Measurements from ENCODE around the gene KRTAP12-4. TPM values are rescaled to one million over a fixed set of nuclear protein-coding genes. Genes with fewer than 3 reads are reported as not detected.

The KRTAP12-4 gene
- total RNA-seq, 1 donor from 2014 or later: not detected

GRCh38 chr21:44684483-44684882, 30.0 kb upstream of the KRTAP12-4 start:
- H3K4me3 Mint-ChIP-seq: no peak overlapping the region
- no peaks in the 10 kb centered on the region for H3K9me3 Mint-ChIP-seq
- H3K27ac Mint-ChIP-seq: no peak overlapping the region
- peaks cover 18% of the 10 kb centered on the region for H3K4me1 Mint-ChIP-seq (ENCODE audit: unreplicated experiment)
- H3K36me3 Mint-ChIP-seq: no peaks in the 10 kb centered on the region
- TF ChIP-seq, protein P1, sequence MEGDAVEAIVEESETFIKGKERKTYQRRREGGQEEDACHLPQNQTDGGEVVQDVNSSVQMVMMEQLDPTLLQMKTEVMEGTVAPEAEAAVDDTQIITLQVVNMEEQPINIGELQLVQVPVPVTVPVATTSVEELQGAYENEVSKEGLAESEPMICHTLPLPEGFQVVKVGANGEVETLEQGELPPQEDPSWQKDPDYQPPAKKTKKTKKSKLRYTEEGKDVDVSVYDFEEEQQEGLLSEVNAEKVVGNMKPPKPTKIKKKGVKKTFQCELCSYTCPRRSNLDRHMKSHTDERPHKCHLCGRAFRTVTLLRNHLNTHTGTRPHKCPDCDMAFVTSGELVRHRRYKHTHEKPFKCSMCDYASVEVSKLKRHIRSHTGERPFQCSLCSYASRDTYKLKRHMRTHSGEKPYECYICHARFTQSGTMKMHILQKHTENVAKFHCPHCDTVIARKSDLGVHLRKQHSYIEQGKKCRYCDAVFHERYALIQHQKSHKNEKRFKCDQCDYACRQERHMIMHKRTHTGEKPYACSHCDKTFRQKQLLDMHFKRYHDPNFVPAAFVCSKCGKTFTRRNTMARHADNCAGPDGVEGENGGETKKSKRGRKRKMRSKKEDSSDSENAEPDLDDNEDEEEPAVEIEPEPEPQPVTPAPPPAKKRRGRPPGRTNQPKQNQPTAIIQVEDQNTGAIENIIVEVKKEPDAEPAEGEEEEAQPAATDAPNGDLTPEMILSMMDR (conservative IDR thresholded peaks at IDR 0.05): no peak
- no peak for DNase-seq (ENCODE audit: extremely low spot score, unreplicated experiment)
- peaks cover 62% of the 10 kb centered on the region for H3K27me3 Mint-ChIP-seq

DNA sequence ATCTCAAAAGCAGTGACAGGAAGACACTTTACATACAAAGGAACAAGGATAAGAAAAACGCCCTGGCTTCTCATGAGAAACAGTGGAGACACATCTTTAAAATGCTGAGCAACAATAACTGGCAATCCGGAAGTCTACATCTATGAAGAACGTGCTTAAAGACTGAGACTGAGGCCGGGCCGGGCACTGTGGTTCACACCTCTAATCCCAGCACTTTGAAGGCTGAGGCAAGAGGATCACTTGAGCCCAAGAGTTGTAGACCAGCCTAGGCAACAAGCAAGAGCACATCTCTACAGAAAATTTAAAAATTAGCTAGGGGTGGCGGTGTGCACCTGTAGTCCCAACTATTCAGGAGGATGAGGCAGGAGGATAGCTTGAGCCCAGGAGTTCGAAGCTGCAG, 29.6 kb upstream of the KRTAP12-4 start:
- Mint-ChIP-seq H3K27me3 (peaks cover 62% of the 10 kb centered on the region), H3K4me3 (no peak overlapping the region), H3K27ac (no peak overlapping the region), H3K9me3 (no peaks in the 10 kb centered on the region), H3K36me3 (no peaks in the 10 kb centered on the region), H3K4me1 (ENCODE audit: unreplicated experiment) (peaks cover 18% of the 10 kb centered on the region)
- TF ChIP-seq, protein P1 (conservative IDR thresholded peaks at IDR 0.05): no peak
- DNase-seq (ENCODE audit: extremely low spot score, unreplicated experiment): no peak

- peaks cover 56% of the 10 kb centered on the region for H3K27me3 Mint-ChIP-seq
- H3K36me3 Mint-ChIP-seq: no peaks in the 10 kb centered on the region
- TF ChIP-seq, protein P1 (conservative IDR thresholded peaks at IDR 0.05): no peak
- no peak overlapping the region for H3K4me3 Mint-ChIP-seq
- no peak overlapping the region for H3K27ac Mint-ChIP-seq
- H3K4me1 Mint-ChIP-seq (ENCODE audit: unreplicated experiment): peaks cover 13% of the 10 kb centered on the region
- DNase-seq (ENCODE audit: extremely low spot score, unreplicated experiment): no peak
- no peaks in the 10 kb centered on the region for H3K9me3 Mint-ChIP-seq
These were observed 28.2 kb upstream of the KRTAP12-4 start for GRCh38 chr21:44682580-44683151.

DNA sequence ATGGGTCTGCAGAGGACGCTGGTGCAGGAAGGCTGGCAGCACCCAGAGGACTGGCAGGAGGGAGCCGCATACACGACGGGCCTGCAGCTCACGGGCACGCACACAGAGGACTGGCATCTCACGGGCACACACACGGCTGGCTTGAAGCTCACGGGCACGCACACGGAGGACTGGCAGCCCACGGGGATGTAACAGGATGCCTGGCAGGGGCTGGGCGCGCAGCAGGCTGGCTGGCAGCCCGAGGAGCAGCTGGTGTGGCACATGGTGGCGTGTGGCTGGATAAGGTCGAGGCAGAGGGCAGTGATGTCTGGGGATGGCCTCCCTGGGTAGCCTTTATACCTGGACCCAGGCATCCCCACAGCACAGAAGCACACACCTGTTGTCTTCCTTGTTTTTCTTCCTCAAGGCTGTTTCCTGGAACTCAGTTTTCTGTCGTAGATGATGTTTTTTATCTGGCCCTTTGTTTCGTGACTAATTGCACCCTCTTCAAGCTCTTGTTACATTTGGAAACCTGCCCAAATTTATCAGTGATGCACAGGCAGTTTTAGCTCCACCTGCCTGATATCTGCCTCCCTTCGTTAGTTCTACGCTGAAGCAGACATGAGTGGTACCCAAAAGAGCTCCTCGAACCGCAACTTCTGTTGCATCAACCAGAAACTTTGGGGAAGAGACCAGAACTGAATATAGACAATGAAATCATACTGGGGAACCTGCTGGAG, 27.6 kb upstream of the KRTAP12-4 start, which contains the start of gene KRTAP12-1:
TSS of gene KRTAP12-1 (minus strand) at position 303 of the 719 bp plus-strand sequence. CDS start at position 263, 40 bp downstream.
- peaks cover 7% of the 10 kb centered on the region for H3K4me1 Mint-ChIP-seq (ENCODE audit: unreplicated experiment)
- TF ChIP-seq, protein P1 (conservative IDR thresholded peaks at IDR 0.05): no peak

DNA sequence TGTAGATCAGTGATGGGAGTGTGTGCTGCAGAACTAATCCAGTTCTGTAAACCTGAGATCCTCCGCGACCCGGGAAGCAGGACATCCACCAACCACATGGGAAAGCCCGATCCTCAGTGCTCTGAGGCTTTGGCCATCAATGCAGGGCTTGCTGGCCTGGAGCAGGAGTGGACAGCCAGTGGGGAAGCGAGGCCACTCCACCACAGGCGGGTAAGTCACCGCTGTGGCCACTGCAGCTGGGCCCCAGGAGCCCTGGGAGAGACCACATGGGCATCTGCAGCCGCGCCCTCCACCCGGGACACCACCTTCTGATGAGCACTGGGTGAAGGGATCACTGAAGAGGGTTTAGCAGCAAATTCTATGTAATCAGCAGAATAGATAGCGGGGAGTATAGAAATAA, 26.7 kb upstream of the KRTAP12-4 start:
- DNase-seq (ENCODE audit: extremely low spot score, unreplicated experiment): no peak
- no peaks in the 10 kb centered on the region for H3K36me3 Mint-ChIP-seq
- no peaks in the 10 kb centered on the region for H3K4me1 Mint-ChIP-seq (ENCODE audit: unreplicated experiment)
- no peaks in the 10 kb centered on the region for H3K9me3 Mint-ChIP-seq
- H3K4me3 Mint-ChIP-seq: no peak overlapping the region
- TF ChIP-seq, protein P1 (conservative IDR thresholded peaks at IDR 0.05): no peak
- H3K27me3 Mint-ChIP-seq: peaks cover 54% of the 10 kb centered on the region
- H3K27ac Mint-ChIP-seq: no peak overlapping the region

More for the DNA sequence above, 27.6 kb upstream of the KRTAP12-4 start, which contains the start of gene KRTAP12-1:
- H3K9me3 Mint-ChIP-seq: no peaks in the 10 kb centered on the region
- H3K36me3 Mint-ChIP-seq: no peaks in the 10 kb centered on the region
- H3K27ac Mint-ChIP-seq: no peak within 1 kb of the TSS
- H3K27me3 Mint-ChIP-seq: peaks cover 54% of the 10 kb centered on the region
- no peak for DNase-seq (ENCODE audit: extremely low spot score, unreplicated experiment)
- H3K4me3 Mint-ChIP-seq: no peak within 1 kb of the TSS
